Memory B cell (primary cell): ENCODE data around the gene C17orf50.

ENCODE experiments used
- ATAC-seq: fragments of 150-1000 bp; cut with Tn5 transposase; 2 replicates; pipeline ENCODE4 v1.10.0; 2021; ENCODE audit warnings: low read depth, mild to moderate bottlenecking, moderate library complexity
- DNase-seq, 2 donors: peaks; one replicate each; pipeline ENCODE4 v3.0.0; 2022; ENCODE audit warnings: low spot score in 2 of 2
- H3K27ac Mint-ChIP-seq: one replicate; pipeline ENCODE4 v1.8.0; 2022; ENCODE audit warnings: mild to moderate bottlenecking, moderate library complexity, mixed read lengths
- H3K27me3 Mint-ChIP-seq: one replicate; pipeline ENCODE4 v1.8.0; 2022; ENCODE audit warnings: mixed read lengths
- H3K36me3 Mint-ChIP-seq: one replicate; pipeline ENCODE4 v1.8.0; 2022; ENCODE audit warnings: mild to moderate bottlenecking, mixed read lengths
- H3K4me1 Mint-ChIP-seq: one replicate; pipeline ENCODE4 v1.8.0; 2022; ENCODE audit warnings: mixed read lengths
- H3K4me3 Mint-ChIP-seq: one replicate; pipeline ENCODE4 v1.8.0; 2022; ENCODE audit warnings: mild to moderate bottlenecking, moderate library complexity, mixed read lengths
- H3K9me3 Mint-ChIP-seq: one replicate; pipeline ENCODE4 v1.8.0; 2022; ENCODE audit warnings: mixed read lengths

The C17orf50 gene

DNA sequence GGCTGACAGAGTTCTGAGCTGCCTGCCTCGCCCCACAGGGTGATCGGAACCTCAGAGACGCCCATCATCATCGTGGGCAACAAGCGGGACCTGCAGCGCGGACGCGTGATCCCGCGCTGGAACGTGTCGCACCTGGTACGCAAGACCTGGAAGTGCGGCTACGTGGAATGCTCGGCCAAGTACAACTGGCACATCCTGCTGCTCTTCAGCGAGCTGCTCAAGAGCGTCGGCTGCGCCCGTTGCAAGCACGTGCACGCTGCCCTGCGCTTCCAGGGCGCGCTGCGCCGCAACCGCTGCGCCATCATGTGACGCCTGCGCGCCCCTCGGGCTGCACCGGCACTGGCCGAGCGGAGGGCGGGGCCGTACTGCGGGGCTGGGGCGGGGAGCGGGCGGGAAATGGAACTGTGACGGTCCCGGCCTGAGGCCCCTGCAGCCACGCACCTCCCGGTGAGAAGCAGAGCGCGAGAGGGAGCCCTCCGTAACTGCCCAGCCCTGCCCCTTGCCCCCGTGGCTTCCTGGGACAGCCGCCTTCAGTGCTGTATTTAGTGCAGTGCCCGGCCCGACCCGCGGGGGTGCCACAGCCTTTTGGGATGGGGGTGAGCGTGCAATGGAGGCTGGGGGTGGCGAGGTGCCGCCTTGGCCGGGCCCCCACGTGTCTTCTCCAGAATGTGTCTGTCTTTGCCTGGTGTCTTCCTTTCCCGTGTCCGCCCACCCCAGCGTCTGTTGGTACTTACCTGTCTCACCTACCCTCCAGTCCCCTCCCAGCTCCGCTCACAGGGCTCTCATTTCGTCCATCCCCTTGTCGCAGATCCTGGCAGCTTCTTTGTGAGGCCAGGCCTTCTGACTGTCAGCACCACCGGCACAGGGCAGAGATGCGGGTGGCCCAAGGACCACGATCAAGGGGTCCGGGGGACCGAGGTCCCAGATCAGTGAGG, 19.4 kb upstream of the C17orf50 start:
- Mint-ChIP-seq H3K4me3 (peak overlapping the region; percentile 3), H3K27me3 (peaks cover 17% of the 10 kb centered on the region), H3K4me1 (peaks cover 3% of the 10 kb centered on the region), H3K9me3 (no peaks in the 10 kb centered on the region), H3K36me3 (no peaks in the 10 kb centered on the region), H3K27ac (no peak overlapping the region)
- DNase-seq (no peak), ATAC-seq (peak; percentile 39)

DNA sequence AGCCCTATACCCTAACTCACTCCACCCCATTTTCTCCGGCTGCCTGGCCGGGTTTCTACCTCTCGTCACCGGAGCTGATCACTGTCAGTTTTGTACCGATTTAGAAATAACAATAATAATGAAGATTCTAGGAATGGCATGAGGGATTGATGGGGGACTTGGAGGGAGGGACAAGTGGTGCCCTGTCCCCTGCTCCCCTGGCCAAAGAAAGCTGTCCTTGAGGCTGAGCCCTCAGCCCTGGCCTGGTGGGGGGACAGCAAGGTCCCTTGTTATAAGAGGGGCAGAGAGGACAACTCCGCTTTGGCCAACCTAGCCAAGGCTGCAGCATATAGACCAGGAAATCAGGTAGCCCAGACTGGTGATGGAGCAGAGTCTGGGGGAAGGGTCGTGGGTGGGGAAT, 18.2 kb upstream of the C17orf50 start:
- ATAC-seq (no peak), DNase-seq (no peak)
- Mint-ChIP-seq H3K9me3 (no peaks in the 10 kb centered on the region), H3K27me3 (peaks cover 19% of the 10 kb centered on the region), H3K4me3 (no peak overlapping the region), H3K27ac (no peak overlapping the region), H3K36me3 (no peaks in the 10 kb centered on the region), H3K4me1 (peaks cover 3% of the 10 kb centered on the region)

DNA sequence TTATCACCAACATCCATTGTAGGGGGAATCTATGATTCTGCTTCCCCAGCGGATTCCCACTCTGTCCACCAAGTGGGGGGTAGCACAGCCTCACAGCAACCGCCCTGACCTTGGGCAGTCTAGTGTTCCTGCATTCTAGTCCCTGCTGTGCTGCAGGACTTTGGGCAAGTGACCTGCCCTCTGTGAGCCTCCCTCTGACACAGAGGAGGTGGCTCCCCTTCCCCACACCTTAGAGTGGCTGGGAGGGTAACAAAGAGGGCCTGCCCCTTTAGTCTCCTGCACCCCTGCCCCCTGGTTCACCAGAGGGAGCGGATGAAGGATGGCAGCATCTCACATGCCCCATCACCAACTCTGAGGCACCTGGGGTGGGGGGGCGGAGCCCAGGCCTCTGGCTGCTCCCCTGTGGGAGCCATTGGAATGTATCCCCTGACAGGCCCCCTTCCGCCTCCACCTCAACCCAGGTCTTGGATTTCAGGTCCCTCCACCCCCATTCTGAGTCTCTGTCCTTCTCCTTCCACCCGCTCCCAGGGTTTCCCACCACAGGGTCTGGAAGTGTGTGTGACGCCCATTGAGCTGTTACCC, 17.7 kb upstream of the C17orf50 start:
- ATAC-seq, result no peak
- H3K4me3 Mint-ChIP-seq, result no peak overlapping the region
- H3K9me3 Mint-ChIP-seq, result no peaks in the 10 kb centered on the region
- peaks cover 19% of the 10 kb centered on the region for H3K27me3 Mint-ChIP-seq
- peaks cover 3% of the 10 kb centered on the region for H3K4me1 Mint-ChIP-seq
- no peak for DNase-seq
- no peak overlapping the region for H3K27ac Mint-ChIP-seq
- H3K36me3 Mint-ChIP-seq, result no peaks in the 10 kb centered on the region

DNA sequence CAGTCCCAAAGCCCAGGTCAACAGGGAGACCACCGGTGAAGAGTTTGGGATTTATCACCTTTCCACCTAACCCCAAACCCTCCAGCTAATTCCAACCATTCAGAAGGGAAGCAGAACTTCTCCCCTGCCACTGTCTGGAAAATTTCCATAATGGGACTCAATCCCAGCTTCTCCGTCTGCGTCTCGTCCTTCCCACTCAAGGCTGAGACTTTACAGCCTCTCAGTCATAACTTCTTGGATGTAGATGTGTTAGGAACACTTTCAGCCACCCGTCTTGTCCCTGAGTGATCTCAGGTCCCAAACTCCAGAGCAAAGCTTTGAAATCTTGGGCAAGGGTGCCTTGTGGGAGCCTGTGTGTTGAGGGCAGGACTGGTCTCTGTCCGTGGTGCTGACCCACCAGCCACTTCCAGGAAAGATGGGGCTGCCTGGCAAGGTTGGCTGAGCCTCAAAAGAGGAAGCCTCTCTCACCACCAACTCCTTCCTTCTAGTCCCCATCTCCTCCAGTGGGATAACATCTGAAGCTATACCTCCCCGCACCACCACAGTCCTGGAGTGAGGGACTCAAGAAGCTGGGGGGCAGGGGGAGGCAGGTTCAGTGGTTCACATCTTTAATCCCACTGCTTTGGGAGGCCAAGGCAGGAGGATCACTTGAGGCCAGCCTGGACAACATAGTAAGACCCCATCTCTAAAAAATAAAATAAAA, 16.9 kb upstream of the C17orf50 start:
- peaks cover 3% of the 10 kb centered on the region for H3K4me1 Mint-ChIP-seq
- no peaks in the 10 kb centered on the region for H3K36me3 Mint-ChIP-seq
- H3K27ac Mint-ChIP-seq, result no peak overlapping the region
- H3K4me3 Mint-ChIP-seq, result no peak overlapping the region
- peaks cover 22% of the 10 kb centered on the region for H3K27me3 Mint-ChIP-seq
- H3K9me3 Mint-ChIP-seq, result no peaks in the 10 kb centered on the region
- no peak for DNase-seq
- ATAC-seq, result no peak

DNA sequence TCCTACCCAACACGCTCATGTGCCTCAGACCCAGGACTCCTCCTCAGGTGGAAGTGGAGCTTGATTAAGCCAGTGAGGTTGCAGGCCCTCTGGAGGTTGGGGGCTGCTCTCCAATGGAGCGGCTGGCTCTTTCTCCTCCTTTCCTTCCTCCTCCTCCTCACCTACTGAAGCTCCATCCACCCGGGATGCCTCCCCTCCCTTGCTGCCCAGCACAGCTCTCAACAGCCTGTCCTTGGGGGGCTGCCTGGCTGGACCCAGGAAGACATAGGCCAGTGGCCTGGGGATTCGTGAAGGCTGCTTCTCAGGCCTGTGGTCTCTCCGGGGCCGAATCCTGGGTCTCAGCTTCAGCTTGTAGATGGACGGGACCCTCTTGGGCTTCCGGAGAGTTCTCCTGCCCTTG, 15.9 kb upstream of the C17orf50 start:
- Mint-ChIP-seq H3K27me3 (peaks cover 26% of the 10 kb centered on the region), H3K4me1 (peaks cover 6% of the 10 kb centered on the region), H3K4me3 (no peak overlapping the region), H3K27ac (no peak overlapping the region), H3K9me3 (no peaks in the 10 kb centered on the region), H3K36me3 (no peaks in the 10 kb centered on the region)
- no peak for ATAC-seq
- no peak for DNase-seq

DNA sequence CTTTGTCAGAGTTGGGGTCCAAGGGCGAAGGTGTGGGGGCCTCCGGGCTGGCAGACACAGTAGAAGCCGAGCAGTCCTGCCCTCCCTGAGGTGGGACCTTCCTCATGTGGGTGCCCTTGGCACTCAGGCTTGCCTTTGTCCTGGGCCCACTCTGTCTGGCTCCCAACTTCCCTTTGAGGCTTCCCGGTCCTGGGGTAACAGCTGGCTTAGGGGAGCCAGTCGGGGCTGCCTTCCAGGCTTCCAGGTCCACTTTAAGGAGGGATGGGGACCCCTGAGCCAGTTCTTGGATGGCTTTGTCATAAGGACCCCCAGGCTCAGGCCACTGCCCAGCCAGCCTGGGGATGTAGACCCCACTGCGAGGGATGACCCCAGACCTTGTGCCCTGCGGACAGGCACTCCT, 15.4 kb upstream of the C17orf50 start:
- Mint-ChIP-seq H3K4me3 (no peak overlapping the region), H3K4me1 (peaks cover 6% of the 10 kb centered on the region), H3K27ac (no peak overlapping the region), H3K27me3 (peaks cover 29% of the 10 kb centered on the region), H3K9me3 (no peaks in the 10 kb centered on the region), H3K36me3 (no peaks in the 10 kb centered on the region)
- DNase-seq, result no peak
- ATAC-seq, result no peak

DNA sequence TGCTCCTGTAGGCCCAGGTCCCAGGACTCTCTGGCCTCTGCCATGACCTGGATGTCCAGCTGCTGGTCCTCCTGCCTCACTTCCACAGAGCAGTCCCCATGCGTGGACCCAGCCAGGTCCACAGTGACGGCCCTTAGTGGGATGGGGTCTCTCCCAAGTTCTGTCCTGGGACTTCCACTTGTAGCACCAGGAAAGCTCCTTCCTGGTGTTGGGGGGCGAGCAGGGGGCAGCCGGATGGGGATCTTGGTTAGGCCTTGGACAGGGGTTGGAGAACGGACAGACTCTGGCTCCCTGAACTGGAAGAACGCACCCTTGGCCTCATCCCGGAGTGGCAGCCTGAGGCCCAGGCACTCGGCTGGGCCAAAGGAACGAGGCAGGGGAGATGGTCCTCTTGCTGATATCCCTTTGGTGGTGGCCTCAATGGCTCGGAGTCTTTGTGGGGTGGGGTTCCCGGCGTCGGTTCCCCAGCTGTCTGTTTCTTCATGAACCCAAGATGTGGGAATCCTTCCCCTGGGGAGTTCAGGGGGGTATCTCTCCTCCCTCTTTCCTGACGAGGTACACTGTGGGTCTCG, 14.9 kb upstream of the C17orf50 start:
- ATAC-seq (no peak), DNase-seq (no peak)
- Mint-ChIP-seq H3K4me1 (peaks cover 6% of the 10 kb centered on the region), H3K36me3 (no peaks in the 10 kb centered on the region), H3K9me3 (no peaks in the 10 kb centered on the region), H3K27me3 (peaks cover 33% of the 10 kb centered on the region), H3K27ac (no peak overlapping the region), H3K4me3 (no peak overlapping the region)

DNA sequence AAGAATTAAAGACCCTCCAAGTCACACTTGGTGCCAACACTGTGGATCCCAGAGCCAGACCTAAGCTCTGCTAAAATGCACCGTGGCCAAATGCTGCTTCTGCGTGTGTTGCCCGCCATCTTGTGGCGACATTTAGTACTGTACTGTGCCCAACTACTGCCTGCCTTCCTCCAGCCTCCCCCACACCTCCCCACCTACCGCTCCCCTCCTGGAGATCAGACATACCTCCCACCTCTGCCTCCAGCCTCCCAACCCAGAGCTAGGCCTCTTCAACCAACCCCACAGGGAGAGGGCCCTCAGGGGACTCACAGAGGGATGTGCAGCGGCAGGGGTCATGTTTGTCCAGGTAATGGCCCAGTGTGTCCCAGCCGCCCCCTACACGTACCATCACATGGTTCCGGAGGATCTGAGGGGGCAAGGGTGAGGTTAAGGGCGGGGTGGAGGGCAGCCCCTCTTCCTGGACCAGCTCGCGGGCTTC, 13.1 kb upstream of the C17orf50 start:
- ATAC-seq (peak; percentile 93), DNase-seq (peak; percentile 76 to 79)
- peaks cover 31% of the 10 kb centered on the region for H3K27me3 Mint-ChIP-seq
- no peaks in the 10 kb centered on the region for H3K9me3 Mint-ChIP-seq
- H3K27ac Mint-ChIP-seq, result no peak overlapping the region
- H3K4me3 Mint-ChIP-seq, result no peak overlapping the region
- peaks cover 3% of the 10 kb centered on the region for H3K4me1 Mint-ChIP-seq
- peaks cover 2% of the 10 kb centered on the region for H3K36me3 Mint-ChIP-seq

DNA sequence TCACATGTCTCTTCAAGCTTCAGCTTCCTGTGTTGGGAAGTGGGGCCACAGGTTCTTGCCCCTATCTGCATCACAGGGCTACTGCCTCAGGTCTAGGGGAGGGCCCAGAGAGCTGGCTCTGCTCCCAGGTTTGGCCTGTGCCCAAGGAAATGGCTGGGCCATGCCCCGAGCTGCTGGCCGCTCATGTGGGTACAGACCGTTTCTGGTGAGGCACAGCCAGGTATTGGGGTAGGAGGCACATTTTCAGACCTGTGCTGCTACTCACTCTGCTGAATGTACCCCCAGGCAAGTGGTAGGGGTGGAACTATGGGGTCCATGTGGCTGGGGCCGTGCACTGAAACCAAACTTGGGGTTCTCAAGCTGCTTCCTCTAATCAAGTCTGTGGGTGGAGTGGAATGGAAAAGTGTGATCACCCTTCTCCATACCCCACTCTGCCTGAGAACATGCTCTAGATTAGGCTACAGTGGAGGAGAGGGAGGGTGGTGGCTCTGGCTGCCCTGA, 12.3 kb upstream of the C17orf50 start:
- Mint-ChIP-seq H3K9me3 (no peaks in the 10 kb centered on the region), H3K36me3 (peaks cover 2% of the 10 kb centered on the region), H3K4me3 (no peak overlapping the region), H3K4me1 (peaks cover 3% of the 10 kb centered on the region), H3K27me3 (peaks cover 31% of the 10 kb centered on the region), H3K27ac (no peak overlapping the region)
- DNase-seq (no peak), ATAC-seq (no peak)

DNA sequence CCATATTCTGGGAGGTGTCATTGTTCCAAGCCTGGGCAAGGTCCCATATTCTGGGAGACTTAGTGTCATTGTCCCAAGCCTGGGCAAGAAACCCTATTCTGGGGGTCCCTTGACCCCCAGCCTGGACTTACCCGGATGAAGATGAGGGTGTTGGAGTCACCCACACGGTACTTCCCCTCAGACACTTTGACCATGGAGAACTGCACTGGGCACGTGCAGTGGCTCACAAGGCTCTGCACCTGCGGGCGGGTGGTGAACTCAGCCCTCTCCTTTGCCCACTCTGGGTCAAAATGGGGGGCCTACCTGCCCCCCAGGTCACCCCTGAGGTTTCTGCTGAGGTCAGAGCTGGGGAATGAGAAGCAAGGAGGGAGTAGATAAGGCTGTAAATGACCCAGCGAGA, 11.7 kb upstream of the C17orf50 start:
- H3K27ac Mint-ChIP-seq, result no peak overlapping the region
- peaks cover 3% of the 10 kb centered on the region for H3K4me1 Mint-ChIP-seq

DNA sequence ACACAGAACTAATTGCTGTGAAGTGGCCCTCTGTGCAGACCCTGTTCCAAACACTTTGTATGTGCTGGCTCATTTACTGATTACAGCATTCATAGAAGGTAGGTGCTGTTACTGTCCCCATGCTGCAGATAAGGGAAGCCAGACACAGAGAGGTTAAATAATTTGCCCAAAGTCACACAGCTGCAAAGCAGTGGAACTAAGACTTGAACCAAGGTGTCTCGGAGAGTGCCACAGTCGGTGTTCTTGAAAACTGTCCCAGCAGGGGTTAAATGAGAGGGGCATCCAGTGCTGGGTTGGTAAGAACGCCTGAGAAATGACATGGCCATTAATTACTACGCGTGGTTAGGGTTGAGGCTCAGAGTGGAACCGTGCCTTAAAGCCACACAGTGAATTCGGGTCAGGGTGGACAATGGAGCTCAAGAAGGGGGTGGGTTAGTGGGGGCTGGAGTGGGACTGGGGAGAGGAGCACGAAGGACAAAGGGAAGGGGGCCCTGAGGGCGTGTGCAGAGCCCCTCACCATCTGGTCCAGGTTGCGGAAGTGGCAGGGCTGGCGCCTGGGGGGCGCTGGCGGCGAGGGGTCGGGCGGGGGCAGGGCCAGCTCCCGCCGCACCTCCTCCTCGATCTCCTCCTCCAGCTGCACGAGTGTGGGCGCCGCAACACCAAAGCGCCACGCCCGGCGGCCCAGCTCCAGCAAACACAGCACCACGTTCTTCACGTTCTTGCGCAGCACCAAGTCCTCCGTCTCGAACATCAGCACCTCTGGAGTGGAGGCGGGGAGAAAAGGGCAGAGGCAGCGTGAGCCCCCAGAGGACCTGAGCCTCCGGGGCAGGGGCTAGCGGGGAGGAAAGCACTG, 10.9 kb upstream of the C17orf50 start:
- Mint-ChIP-seq H3K9me3 (no peaks in the 10 kb centered on the region), H3K27ac (no peak overlapping the region), H3K27me3 (peaks cover 24% of the 10 kb centered on the region), H3K36me3 (peaks cover 2% of the 10 kb centered on the region), H3K4me1 (peaks cover 3% of the 10 kb centered on the region), H3K4me3 (no peak overlapping the region)
- ATAC-seq (peak; percentile 22), DNase-seq (no peak)

More for the DNA sequence above, 11.7 kb upstream of the C17orf50 start:
- no peak for ATAC-seq
- peaks cover 2% of the 10 kb centered on the region for H3K36me3 Mint-ChIP-seq
- H3K4me3 Mint-ChIP-seq, result no peak overlapping the region
- H3K9me3 Mint-ChIP-seq, result no peaks in the 10 kb centered on the region
- peaks cover 28% of the 10 kb centered on the region for H3K27me3 Mint-ChIP-seq
- DNase-seq, result no peak

DNA sequence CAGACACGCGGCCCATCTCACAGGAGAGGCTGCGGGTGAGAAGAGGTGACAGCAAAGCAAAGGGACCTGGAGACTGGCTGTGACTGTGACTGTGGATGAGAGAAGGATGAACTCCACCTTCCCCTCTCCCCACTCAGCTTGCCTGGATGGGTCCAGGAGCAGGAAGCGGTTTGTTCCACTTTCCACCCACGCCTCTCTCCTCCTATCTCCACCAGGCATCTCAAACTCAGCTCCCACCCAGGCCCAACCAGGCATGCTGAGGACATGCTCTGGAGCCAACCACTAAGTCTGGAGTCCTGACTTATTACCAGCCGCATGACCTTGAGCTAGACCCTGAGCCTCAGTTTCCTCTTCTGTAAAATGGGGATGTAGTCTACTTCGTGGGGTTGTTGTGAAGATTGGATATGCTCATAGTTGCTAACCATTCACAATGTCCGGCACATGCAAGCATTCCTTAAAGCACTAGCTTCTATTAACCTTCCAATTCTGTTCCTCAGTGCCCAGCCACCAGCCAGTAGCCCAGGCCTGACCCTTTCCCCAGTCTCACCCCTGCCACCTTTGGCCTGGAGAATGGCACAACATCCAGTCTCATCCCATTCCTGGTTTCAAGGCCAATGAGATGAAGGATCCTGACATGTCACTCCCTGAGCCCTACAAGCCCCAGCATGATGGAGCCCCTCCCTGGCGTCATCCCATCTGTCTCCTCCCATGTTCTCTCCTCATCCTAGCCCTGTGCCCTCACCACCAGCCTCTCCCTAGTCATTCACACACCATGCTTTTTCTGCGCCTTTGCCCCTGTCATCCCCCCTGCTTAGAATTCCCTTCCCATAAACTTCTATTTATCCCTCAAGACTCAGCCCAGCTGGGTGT, 9.9 kb upstream of the C17orf50 start:
- H3K4me1 Mint-ChIP-seq, result peaks cover 3% of the 10 kb centered on the region
- peaks cover 2% of the 10 kb centered on the region for H3K36me3 Mint-ChIP-seq
- no peak overlapping the region for H3K27ac Mint-ChIP-seq
- no peak for ATAC-seq
- DNase-seq, result no peak
- H3K9me3 Mint-ChIP-seq, result no peaks in the 10 kb centered on the region
- peaks cover 24% of the 10 kb centered on the region for H3K27me3 Mint-ChIP-seq
- H3K4me3 Mint-ChIP-seq, result no peak overlapping the region
